ENCODE results near the gene GADD45B.

The GADD45B gene, protein sequence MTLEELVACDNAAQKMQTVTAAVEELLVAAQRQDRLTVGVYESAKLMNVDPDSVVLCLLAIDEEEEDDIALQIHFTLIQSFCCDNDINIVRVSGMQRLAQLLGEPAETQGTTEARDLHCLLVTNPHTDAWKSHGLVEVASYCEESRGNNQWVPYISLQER

DNA sequence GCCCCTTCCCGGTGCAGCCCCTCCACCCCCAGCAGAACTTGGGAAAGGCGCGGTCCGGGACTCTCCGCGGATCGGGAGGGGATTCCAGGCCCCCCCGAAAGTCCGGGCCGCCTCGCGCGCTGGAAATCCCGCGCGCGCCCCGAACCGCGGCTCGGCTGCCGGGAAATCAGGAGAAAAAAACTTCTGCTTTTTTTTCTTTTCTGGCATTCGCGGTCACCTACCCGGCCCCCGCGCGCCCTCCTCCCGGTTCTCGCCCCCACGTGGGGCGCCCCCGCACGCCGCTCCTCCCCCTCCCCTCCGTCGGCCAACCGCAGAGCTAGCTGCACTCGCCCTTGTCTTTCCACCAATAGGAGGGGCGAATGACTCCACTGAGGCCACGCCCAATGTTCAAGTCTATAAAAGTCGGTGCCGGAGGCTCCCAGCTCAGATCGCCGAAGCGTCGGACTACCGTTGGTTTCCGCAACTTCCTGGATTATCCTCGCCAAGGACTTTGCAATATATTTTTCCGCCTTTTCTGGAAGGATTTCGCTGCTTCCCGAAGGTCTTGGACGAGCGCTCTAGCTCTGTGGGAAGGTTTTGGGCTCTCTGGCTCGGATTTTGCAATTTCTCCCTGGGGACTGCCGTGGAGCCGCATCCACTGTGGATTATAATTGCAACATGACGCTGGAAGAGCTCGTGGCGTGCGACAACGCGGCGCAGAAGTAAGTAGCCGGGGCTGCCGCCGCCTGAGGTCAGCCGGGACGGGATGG is at the start of gene GADD45B:
Gene GADD45B, plus strand, starts transcription at position 426 of the 749 bp plus-strand sequence. Its CDS starts 232 bp downstream, at position 658.
- DNase-seq, result peak; percentile 98

DNA sequence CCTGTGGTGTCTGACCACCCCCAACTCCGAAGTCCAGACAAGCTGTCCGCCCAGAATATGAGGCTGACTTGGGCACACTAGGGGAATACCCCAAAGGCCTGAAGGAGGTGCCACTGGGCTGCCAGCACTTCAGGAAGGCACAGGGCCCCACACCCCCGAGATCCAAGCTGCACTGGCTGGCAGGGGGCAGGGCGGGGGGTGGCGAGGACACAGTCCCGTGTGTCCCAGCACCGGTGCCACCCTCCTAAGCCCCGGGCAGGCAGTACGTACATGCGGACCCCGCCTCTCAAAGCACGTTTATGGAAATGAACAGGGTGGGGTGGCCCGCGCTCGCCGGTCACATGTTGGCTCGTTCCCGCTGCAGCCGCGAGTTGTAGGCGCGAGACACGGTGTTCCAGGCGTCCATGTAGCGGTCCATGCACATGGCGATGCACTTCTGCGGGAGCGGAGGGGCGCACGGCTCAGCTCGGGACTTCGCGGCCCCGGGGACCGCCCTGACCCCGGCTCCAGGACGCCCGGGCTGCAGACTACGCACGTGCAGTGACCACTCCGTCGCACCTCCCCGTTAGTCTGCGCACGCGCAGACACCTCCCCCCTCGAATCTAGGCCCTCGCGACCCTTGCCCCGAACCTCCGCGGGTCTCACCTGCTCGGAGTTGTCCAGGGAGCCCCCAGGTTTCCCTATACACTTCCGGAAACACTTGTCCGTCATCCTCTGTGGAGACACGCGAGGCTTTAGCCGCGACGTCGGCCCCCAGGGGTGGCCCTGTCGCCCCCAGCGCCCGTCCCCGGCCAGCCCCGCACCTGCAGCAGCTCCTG is 49.1 kb upstream of the GADD45B start:
- DNase-seq, result peak; percentile 41

DNA sequence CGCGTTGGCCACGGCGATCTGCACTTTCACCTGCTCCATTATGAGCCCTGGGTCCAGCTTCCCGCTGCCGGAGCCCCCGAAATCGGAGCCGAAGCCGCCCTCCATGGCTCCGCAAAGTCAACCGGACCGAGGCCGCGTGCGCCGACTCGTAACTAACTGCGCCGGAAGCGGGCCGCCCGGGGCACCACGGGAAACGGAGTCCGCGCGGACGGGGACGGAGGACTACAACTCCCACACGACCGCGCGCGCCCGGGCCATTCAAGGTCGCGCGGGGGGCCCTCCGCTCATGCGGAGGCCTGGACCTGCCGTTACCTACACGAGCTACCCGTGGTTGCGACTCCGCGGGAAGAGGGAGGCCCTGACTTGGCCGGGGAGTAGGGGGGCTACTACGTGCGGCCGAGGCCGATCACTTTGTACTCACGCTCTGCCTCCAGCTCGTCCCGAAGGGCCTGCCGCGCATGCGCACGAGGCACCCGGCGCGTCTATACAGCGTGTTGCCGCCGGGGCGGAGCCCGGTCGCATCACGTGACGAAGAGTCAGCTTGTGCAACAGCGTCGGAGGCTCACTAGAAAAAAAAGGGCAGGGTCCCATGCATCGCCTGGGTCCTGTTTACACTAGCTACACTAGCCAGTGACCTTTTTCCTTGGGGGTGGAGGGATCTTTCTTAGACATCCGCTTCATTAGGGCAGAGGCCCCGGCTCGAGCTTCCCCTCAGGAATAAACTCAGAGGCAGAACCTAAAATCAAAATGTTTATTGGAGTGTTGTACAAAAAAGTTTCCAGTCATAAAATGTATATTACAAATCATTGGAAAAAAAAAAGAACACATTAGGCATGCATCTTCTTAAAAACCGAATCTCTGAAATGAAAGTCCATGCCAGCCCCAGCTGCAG is 48.3 kb upstream of the GADD45B start, which contains the start of gene TIMM13:
Gene TIMM13, minus strand, starts transcription at position 158 of the 892 bp plus-strand sequence. Its CDS starts 53 bp downstream, at position 105.
- DNase-seq, result peak; percentile 97

DNA sequence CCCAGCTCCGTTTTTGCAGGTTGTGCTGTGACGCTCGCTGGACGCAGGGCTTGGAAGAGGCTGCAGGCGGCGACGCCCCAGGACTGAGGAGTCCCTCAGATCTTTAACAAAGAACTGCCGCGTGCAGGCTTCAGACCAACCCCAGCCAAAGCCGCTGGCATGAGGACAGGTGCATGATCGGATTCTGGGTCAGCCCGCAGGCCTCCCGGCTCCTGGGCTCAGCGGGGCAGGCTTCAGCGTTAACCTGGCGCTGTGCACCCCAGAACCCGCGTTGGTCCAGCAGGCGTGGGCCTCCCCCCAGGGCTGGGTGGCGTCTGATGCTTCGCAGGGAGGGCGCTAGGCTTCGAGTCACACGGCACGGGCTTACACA is 47.6 kb upstream of the GADD45B start:
- peak; percentile 8 for DNase-seq

DNA sequence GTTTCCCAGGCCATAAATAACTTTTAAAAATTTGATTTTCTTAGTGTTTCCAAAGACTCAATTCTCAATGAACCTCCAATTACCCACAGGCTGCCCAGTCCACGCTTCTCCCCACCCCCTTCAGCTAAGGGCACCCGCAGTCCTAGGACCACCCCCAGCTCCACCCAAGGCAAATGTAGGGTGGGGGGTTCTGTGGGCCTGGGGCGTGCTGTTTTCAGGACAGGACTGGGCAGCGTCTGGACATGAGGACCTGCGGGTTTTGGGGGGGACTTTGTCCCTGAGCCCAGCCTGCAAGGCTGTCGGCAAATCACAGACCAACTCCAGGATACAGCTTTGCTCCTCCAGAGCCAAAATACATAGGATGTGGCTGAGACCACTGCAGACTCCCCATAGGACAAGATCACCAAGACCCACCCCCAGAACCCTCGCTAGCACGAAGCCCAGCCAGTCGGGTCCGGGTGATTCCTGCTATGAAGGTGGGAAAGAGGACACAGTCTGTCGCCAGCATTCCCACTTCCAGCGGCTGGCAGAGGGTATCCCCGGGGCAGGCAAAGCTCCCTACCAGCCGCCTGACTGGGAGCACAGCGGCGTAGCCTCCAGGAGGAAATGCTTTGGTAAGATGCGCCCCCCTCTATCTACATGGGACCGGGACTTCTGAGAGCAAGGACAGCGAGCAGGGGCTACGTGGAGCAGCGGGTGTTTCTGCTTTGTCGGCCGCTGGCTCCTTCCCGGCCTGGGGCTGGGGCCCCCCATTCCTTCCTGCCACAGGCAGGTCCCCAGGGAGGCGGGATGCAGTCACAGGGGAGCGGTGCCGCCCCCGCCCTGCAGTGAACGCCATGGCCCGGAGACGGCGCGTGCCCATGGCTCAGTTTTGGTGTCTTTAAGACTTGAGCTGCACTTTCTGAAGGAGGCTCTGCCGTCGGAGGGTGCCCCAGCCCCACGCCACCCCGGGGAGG is 46.9 kb upstream of the GADD45B start:
- DNase-seq, result no peak

DNA sequence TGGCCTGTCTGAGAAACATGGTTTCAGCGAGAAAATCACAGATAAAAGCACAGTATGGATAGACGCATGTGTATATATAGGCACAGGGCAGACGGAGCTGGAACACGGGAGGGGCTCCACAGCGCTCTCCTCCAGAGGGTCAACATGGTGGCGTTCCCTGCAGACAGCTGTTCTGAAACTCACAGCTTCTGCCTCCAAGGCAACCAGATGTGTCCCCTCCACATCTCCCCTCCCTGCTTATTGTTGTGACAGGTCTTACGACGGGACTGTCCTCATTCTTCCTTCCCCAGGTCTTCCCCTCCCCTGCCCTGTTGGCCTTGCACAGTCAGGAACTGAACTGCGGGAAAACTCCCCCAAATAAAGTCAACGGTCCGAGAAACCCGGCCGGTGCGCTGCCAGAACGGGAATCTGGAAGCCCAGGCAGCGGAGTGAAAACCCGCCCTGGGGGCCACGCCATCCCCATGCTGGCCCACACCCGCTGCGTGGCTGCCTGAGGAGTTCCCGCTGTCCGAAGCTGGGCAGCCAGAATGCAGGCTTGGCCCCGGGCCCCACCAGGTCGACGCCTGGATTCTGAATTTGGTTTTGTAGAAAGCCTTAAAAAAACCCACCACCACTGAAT is 45.9 kb upstream of the GADD45B start:
- no peak for DNase-seq

DNA sequence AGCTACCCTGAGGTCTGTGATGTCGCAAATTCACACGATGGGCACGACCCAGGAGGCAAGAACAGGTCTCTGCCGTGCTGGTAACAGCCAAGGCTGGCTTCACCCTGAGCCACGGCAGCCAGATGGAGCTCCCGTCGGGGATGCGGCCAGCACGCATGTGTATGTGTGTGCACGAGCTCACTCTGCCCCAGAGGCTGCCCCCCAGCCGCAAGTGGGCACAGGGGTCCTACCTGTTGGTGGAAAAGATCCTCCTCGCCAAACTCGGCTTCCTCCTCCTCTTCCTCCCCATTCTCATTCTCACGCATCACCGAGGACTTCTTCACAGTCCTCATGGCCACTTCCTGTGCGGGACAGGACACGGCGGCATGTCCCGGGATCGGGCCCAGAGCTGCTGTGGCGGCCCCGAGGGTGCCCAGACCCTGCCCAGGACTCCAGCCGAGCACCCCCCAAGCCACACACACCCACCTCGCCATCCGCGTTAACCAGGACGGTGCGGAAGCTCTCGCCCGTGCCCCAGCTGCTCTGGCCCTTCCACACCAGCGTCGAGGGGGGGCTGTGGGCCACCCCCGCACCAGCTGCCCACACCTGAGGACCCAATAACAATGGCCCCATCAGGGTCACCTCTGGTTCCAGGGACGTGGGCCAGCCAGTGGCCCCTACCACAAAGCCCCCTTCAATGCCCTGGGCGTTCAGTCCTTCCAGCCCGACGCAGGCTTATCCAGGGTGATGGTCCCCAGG is 44.4 kb upstream of the GADD45B start:
- no peak for DNase-seq

DNA sequence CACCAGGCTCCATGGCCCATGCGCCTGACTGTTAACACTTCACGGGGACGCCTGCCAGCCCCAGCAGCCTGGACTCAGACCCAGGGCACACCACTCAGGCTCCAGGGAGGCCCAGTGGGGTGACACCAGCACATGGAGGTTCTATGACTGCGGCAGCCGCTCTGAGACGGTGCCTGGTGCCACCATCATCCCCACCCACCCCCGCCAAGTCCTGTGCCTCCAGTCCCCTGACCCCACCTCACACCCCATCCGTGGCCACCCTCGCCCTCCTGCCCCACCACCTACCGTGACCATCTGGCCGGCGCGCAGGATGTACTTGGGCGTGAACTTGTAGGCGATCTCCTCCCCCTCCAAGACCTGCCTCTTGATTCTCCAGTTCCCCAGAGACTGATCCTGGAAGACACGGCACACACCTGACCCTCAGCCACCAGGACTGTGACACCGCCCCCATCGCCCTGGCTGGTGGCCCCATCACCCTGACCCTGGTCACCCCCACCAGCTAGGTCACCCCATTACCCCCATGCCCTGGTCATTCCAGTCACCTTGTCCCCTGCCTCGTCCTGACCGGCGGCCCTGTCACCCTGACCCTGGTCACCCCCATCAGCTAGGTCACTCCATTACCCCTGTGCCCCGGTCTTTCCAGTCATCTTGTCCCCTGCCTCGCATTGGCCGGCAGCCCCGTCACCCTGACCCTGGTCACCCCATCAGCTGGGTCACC is 43.6 kb upstream of the GADD45B start:
- DNase-seq, result no peak

DNA sequence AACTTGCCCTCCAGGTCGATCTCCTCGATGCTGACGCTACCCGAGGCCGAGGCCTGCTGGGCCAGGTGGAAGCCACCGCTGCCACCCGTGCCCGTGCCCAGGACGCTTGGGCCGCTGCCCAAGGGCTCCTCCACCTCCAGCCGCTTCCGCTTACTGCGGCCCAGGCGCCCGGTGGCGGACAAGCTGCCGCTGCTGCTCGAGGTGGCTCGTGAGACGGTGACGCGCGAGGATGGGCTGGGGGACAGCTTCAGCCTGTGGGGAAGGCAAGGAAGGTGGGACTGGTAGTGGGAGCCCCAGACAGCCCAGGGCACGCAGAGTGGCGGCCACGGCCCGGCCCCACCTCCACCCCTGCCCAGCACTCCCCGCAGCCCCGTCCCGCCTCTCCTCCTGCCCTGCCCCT is 42.1 kb upstream of the GADD45B start:
- DNase-seq, result no peak

DNA sequence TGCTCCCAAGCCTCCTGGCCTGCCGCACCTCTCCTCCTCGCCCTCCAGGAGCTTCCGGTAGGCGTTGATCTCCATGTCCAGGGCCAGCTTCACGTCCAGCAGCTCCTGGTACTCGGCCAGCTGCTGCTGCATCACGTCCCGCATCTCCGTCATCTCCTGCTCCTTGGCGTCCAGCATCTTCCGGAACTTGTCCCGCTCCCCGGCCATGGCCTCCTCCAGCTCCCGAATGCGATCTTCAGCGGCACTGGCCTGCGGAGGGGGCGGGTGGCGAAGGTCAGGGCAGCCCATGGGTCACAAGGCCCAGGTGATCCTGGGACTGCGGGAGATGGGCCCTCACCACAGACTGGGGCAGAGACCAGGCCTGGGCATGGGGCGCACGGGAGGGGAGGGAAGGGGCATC is 41.7 kb upstream of the GADD45B start:
- no peak for DNase-seq

DNA sequence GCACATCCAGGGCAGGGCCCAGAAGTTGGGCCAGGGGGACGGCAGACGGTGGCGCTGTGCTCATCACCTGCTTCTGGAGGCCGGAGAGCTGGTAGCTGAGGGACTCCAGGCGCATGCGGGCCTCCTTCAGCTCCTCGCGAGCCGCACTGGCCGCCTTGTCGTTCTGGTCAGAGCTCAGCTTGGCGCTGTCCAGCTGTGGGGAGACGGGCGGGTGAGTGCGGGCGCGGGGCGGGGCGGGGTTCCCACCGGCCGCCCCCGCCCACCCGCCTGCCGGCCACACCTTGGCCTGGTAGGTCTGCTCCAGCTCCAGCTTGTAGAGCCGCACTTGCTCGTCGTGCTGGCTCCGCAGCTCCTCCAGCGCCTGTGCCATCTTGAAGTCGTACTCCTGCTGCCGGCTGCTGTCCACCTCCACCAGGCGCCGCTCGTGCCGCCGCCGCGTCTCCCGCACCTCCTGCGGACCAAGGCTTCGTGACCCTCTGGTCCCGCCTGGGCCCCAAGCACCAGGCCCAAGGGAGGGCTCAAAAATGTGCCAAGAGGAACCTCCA is 41.1 kb upstream of the GADD45B start:
- DNase-seq, result no peak

DNA sequence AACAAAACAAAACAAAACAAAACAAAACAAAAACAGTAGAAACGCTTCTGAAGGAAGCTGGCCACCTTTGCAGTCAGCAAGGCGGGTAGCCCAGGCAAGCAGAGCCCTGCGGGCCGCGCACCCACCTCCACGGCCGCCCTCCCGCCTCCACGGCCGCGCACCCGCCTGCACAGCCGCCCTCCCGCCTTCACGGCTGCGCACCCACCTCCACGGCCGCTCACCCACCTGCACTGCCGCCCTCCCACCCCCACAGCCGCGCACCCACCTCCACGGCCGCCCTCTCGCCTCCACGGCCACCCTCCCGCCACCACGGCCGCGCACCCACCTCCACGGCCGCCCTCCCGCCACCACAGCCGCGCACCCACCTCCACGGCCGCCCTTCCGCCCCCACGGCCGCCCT is 39.5 kb upstream of the GADD45B start:
- DNase-seq, result no peak

DNA sequence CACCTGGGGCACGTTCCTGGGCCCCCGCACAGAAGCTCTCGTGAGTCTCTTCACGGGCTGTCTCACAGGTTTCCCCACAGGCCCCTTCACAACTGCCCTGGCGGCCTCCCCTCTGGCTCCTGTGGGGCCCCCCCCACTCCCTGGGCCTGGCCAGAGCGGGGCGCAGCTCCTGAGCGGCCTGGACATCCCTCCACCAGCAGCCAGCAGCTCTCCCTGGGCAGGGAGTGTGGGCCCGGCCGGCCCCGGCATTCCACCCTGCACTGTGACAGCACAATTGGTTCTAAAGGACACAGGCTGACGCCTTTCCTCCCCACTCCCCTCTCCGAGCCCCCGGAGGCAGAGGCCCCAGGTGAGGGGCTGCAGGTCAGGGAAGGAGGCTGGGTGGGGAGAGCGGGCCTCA is 39.0 kb upstream of the GADD45B start:
- no peak for DNase-seq

DNA sequence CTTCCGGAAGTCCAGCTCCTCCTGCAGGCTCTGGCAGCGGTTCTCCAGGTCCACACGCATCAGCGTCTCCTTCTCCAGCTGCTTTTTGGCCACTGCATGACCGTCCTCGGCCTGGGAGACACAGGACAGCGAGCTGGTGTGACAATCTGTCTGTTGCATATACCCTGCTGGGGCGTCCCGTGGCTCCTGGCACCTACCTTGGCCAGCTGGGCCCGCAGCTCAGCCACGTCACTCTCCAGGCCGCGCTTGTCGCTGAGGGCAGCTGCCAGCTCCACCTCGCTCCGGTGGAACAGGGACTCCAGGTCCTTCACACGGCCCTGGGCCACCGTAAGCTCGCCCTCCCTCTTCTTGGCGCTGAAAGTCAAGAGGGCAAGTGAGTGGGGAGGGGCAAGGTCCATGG is 37.7 kb upstream of the GADD45B start:
- DNase-seq, result no peak

DNA sequence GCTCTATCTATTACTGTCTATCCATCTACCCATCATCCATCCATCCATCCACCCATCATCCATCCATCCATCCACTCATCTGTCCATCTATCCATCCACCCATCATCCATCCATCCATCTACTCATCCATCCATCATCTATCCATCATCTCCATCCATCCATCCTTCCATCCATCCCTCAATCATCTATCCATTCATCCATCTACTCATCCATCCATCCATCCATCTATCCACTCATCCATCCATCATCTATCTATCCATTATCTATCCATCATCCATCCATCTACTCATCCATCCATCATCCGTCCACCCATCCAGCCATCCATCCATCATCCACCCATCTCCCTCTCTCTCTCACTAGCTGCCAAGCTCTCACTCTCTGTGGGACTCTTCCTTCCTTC is 35.4 kb upstream of the GADD45B start:
- no peak for DNase-seq

DNA sequence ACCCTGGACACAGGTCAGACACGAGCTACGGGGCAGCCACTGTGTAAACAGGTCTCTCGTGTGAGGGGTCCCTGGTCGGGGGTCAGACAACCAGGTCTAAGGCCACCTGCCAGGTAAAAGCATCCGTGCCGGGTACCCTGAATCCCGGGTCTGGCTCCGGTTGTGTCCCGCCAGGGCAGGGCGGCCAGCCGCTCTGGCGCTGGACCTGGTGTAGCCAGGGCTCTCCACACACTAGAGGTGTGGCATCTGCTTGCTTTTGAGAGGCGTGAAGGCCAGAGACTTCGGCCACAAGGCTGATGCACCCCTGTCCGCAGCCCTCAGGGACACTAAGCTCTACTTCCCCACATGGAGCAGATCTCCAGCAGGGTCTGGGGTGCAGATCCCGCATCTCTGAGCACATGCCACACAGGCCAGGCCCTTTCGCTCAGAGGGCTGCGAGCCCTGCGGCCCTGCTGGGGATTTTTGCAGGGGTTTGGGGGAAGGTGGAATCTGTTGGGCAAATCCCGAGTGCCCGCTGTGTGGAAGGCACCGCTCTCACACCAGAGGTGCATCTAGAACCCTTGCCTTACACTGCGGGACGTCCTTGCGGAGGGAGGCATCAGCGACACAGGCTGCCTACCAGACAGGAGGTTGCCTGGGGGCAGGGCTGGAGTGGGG is 34.7 kb upstream of the GADD45B start:
- DNase-seq, result no peak

DNA sequence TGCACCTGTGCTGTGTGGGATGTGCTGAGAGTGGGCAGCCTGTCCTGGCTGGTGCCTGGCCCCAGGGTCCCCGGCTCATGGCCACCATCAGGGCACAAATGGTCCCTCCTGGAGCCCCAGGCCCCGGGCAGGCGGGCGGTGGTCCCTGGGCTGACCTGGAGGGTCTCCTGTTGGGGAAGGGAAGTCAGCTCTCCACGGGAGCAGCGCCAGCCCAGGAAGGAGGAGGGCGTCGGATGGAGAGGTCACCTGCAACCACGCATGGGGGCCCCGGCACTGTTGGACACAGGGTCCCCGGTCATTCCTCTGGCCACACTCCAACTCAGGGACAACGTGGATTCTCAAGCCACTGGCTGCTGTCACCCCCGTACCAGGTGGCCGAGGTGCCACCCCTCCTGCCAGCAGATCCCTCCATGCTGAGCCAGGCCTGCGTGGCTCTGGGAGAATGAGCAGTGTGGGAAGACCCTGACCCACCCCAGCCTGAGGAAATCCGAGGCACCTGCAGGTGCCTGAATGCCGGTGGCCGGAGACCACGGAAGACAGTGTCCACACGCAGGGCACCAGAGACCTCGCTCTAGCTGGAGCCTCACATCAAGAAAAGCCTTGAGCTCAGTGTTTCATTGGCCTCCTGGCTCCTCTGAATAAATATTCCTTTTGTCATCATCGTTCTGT is 32.7 kb upstream of the GADD45B start:
- no peak for DNase-seq

DNA sequence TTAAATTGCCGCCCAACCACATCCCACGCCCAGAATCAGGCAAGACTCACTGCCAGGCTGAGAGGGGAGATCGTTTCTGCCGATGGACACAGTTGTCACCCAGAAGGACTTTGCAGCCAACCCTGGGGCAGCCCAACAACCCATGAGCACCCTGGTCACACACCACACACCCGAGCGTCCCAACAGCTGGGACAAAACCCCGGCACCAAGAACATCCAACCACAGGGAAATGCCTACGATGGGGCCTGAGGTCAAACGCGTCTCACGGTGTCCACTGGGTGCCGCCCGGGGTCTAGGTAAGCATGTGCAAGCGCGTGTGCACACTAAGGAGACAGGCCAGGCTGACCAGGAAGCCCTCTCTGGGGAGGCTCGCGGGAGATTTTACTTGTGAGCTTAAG is 32.1 kb upstream of the GADD45B start:
- no peak for DNase-seq
